HG03060 (cell line): ENCODE measurements around the gene CTSW.
A peak's percentile ranks its signal among the peaks of the same experiment; 100 is the strongest.

ENCODE experiments used
- ATAC-seq: cut with Tn5 transposase; IDR thresholded peaks from one replicate; pipeline ENCODE4 v1.9.1; 2021; ENCODE audit warnings: low read depth, moderate number of reproducible peaks; ENCODE audit not compliant: unreplicated experiment

Gene CTSW

DNA sequence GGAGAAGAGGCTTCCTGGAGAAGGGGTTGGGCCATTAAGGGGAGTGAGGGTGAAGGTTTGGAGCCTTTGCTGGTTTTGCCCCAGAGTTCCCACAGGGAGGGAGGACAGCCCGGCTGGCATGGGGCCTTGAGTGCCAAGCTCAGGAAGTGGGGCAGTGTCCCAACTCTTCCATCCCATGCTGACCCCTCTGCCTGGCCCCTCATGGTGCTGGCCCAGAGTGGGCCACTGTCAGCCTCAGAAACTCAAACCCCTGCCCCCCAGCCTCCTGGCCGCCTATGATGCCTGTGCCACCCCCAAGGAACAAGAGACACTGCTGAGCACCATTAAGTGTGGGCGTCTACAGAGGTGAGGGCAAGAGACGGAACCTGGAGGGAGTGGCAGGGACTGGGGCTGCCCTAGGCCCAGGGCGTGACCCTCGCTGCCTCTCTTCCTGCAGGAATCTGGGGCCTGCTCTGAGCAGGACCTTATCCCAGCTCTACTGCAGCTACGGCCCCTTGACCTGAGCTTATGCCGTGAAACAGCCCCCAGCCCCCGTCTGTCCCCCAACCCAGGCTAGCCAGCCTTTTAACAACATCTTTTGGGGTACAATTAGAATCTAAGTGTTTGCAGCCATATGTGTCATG is 14.0 kb upstream of the CTSW start:
- no peak for ATAC-seq

- ATAC-seq, result no peak
These were observed 12.9 kb upstream of the CTSW start for GRCh38 chr11:65866509-65867283.

DNA sequence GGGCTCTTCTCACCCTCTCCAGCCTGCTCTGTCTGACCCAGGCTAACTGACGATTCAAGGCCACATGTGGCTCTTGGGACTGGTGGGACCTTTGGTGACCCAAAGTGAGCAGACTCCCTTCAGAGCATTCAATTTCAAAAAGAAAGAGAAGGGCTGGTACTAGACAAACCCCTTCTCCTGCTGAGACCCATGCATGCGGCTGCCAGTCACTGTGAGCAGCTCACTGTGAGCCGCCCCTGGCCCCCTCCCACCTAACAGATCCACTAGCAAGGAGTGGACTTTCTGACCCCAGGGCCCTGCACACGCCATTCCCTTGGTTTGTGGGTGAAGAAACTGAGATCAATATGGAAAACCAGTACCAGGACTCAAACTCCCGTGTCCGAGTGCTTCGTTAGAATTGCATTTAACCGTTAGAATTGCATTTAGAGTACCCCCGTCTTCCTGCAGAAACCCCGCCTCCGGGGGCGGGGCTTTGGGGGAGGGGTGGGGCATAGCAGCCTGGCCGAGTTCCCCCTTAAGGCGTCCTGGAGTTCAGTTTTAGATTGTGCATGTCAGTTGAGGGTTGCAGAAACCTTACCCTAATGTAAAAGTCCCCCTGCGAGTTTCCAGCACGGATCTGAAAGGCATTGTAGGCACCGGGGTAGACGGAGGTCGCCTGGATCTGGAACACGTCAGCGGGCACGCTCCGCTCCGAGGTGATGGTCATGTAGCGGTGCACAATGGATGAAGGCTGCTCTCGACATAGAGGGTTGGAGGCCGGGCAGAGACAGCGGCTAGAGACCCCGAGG is 12.2 kb upstream of the CTSW start:
- no peak for ATAC-seq

DNA sequence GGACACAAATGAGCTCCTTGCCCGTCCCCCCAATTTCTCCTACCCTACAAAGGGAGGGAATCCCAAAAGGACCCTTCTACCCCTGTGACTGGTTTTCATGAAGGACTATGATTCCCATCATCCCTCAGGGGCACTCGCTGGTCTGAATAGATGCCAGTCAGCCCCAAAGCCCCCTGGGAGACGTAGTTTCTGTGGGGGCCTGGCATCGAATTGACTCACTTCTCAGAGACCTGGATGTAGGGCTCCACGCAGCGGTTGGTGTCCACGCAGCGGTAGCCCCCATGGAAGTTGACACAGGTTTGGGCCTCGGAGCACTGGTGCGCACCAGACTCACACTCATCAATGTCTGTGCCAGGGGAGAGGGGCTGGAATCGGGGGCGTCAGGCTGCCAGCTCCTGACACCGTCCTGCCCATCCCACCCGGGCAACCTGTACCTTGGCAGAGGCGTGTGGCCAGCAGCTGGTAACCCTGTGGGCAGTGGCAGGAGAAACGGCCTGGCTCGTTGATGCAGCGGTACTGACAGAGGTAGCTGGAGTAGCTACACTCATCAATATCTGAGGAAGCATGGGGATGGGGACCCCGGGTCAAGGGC is 11.5 kb upstream of the CTSW start:
- no peak for ATAC-seq

- ATAC-seq, result no peak
These were observed 10.7 kb upstream of the CTSW start for GRCh38 chr11:65868907-65869306.

DNA sequence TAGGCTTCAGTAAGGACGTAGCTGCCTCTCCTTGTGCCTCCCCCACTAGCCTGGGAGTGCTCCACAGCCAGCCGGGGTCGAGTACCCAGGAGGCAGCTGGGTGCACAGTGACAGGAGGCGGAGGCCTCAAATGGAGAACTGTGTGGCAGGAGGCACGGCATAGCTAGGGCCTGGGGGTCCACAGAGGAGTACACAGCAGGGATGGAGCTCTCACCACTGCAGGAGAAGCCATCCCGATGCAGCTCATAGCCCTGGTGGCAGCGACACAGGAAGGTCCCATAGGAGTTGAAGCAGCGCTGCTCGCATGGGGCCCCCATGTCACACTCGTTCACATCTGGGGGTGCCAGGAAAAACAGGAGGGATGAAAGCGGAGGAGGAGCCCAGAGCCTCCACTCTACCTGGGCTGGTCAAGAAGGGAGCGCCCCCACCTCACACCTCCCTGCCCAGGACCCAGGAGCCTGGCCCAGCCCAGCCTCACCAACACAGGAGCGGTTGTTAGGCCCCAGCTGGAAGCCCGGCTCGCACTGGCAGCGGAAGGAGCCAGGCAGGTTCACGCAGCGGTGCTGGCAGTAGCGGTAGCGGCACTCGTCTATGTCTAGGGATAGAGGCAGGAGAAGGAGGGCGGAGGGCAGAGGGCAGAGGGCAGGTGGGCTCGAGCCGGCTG is 9.9 kb upstream of the CTSW start:
- ATAC-seq, result no peak

DNA sequence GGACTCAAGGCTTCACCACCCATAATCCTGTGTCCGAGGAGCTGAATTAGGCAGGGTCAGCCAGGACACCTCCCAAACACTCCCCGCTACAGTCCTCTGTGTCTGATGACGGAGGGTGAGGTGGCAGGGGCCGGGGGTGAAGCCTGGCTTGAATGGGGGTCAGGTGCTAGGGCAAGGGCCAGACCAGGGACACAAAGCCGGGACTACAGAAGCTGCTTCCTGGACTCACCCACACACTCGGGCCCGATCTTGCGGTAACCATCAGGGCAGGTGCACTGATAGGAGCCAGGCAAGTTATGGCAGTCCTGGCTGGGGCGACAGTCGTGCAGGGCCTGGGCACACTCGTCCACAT is 9.4 kb upstream of the CTSW start:
- ATAC-seq, result no peak

GRCh38 chr11:65870706-65871681 is 8.6 kb upstream of the CTSW start:
- ATAC-seq, result no peak

DNA sequence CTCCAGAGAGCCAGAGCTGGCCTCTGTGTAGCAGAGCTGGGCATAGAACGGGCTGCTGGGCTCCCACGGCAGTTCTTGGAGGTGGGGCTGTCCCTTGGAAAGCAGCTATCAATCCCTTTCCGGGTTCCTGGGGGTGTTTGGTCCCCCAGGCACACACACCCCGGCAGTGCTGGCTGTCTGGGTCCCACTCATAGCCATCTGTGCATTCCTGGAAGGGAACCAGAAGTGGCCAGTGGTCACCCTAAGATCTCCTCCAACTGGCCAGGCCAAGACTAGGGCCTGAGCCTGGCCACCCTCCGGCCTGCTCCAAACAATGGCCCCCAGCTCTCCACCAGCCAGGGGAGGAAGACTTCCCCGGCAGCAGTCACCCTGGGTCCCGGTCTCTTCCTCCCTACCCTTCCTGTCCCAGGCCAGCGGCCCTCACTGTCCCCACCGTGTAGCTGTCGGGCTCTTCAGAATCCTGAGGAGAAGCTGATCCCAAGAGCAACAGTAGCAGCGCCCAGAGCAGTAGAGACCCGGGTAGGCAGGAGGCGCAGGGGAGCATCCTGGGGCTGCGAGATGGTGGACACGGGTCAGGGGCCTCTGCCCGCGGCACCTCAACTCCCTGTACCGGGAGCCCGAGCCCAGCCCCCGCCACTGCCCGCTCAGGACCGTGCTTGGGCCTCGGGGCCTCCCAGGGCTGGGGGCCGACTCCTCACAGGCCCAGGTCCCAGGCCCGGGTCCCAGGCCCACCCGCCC is 7.7 kb upstream of the CTSW start:
- no peak for ATAC-seq

- no peak for ATAC-seq
These were observed 6.9 kb upstream of the CTSW start, which contains the start of gene EFEMP2 for GRCh38 chr11:65872586-65873317. Gene EFEMP2, minus strand, starts transcription at chr11:65872800. Its CDS starts 446 bp downstream, at chr11:65872354.

DNA sequence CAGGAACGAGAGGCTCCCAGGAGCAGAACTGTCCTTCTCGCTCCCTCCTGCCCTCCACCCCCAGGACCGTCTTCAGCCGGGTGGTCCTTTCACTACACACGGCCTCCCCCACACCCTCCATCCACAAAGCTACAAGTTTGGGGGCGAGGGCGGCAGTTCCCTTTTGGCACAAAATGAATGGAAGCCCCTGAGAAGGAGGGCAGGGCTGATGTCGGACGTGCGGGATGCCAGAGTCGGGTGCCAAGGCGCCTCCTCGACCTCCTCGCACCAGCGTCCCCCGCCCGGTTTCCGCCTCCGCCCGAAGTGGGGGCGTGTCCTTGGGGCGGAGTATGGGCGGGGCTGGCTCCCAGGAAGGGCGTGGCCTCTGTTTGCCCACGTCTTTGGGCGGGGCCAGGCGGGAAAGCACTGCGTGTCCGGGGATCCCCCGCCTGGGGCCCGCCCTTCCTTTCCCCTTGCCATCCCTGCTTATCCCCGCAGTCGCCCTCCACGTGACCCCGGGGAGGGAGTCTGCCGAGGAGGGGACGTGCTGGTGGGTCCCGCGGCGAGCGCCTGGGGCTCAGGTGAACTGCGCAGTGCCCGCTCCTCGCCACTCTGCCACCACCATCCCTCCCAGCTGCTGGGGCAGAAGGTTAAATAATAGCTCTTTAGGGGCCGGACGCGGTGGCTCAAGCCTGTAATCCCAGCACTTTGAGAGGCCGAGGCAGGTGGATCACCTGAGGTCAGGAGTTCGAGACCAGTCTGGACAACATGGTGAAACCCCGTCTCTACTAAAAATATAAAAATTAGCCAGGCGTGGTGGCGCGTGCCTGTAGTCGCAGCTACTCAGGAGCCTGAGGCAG is 6.1 kb upstream of the CTSW start:
- ATAC-seq, result peak; percentile 73

GRCh38 chr11:65880027-65880426 is 390 bp downstream of the CTSW start:
- no peak for ATAC-seq

GRCh38 chr11:65880844-65881421 is 1.3 kb downstream of the CTSW start:
- no peak for ATAC-seq

DNA sequence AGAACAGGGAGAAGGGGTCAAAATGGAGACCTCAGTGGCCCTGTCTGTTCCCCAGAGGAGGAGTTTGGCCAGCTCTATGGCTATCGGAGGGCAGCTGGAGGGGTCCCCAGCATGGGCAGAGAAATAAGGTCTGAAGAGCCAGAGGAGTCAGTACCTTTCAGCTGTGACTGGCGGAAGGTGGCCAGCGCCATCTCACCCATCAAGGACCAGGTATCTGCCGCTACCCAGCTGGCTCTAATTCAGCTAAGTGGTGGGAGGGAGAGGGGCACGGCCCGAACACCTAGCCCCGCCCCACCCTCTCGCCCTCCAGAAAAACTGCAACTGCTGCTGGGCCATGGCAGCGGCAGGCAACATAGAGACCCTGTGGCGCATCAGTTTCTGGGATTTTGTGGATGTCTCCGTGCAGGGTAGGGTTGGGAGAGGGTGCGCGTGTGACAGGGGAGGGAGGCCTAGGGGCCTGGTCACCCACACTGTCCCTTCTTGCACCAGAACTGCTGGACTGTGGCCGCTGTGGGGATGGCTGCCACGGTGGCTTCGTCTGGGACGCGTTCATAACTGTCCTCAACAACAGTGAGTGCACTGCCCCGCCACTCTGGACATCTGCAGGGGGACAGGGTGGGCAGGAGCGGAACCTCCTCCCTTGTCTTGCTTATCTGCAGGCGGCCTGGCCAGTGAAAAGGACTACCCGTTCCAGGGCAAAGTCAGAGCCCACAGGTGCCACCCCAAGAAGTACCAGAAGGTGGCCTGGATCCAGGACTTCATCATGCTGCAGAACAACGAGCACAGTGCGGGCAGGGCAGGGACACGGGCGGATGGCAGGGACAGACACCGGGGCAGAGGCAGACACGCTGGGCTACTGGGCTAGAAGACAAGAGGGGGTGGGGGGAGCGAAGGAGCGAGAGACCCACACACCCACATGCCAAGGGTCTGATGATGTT is 2.8 kb downstream of the CTSW start:
- ATAC-seq, result no peak

- ATAC-seq, result no peak
These were observed 3.6 kb downstream of the CTSW start for GRCh38 chr11:65883058-65883761.
